HCT116 (cell line): Measurements from ENCODE around the gene SP3. TPM values are rescaled to one million over a fixed set of nuclear protein-coding genes. Genes with fewer than 3 reads are reported as not detected.

Experiments used
- ATAC-seq: fragments of 200-7000 bp; cut with Tn5 transposase; 2 replicates; pipeline ENCODE4 v1.9.1; 2020; ENCODE audit warnings: mild to moderate bottlenecking, moderate library complexity
- BruUV-seq: library from RNA; stranded (reverse); fragments of 400-500 nt; replicated peaks from 2 replicates; lab custom pipeline; 2021; lab: Mats Ljungman, UMichigan
- CTCF ChIA-PET: fragments of 300-600 bp; sonication (Branson Sonifier 250); formaldehyde crosslinking; loops from one replicate; lab custom pipeline; 2021; ENCODE audit warnings: antibody characterized with exemption; lab: Charles Lee
- POLR2A ChIA-PET: fragments of 300-600, 350-600 bp; sonication (Branson Sonifier 250); formaldehyde crosslinking; loops from one replicate; lab custom pipeline; 2021; ENCODE audit warnings: antibody characterized with exemption; lab: Charles Lee
- RAD21 ChIA-PET, 2 experiments: fragments of 300-600 bp; sonication (Branson Sonifier 250); formaldehyde crosslinking; loops; one replicate each; lab custom pipeline; 2023; ENCODE audit warnings: low total read pairs in 2 of 2; ENCODE audit not compliant: uncharacterized antibody in 2 of 2, unreplicated experiment in 2 of 2, low non-redundant PET in 1 of 2; lab: Charles Lee
- DNase-seq: peaks from one replicate; pipeline ENCODE4 v3.0.0-alpha.2; 2010; ENCODE audit warnings: low read depth, low spot score
- H2AFZ ChIP-seq: fragments of 200-600 bp; shearing (Covaris generic), sonication (generic); 2 replicates; pipeline ENCODE4 v1.6.1; 2017; ENCODE audit warnings: low read depth, mixed run types, mixed read lengths, antibody characterized with exemption, low read length; ENCODE audit not compliant: poor library complexity, severe bottlenecking
- H3K27ac ChIP-seq: 2 replicates; pipeline ENCODE4 v1.5.1; 2012; ENCODE audit warnings: low read depth, low read length
- H3K27me3 ChIP-seq: fragments of 200-600 bp; sonication (generic); 2 replicates; pipeline ENCODE4 v1.6.1; 2016; ENCODE audit warnings: mixed run types, low read length, mixed read lengths; ENCODE audit not compliant: insufficient read depth
- H3K36me3 ChIP-seq, 2 experiments: fragments of 200-500 bp in 1 of 2; fragments of 200-600 bp in 1 of 2; sonication (Bioruptor generic) in 1 of 2; sonication (generic) in 1 of 2; 2 replicates each; pipeline versions ENCODE4 v1.5.1 to v1.6.1; 2014 to 2016; ENCODE audit warnings: low read length in 2 of 2, inconsistent platforms in 1 of 2, mixed read lengths in 1 of 2, mixed run types in 1 of 2; ENCODE audit not compliant: insufficient read depth in 2 of 2, control insufficient read depth in 1 of 2
- H3K4me1 ChIP-seq, 2 experiments: fragments of 200-600 bp in 1 of 2; sonication (generic) in 1 of 2; 2 replicates each; pipeline versions ENCODE4 v1.5.1 to v1.6.1; 2012 to 2017; ENCODE audit warnings: low read length in 2 of 2, inconsistent platforms in 1 of 2, mild to moderate bottlenecking in 1 of 2, mixed read lengths in 1 of 2, mixed run types in 1 of 2, moderate library complexity in 1 of 2; ENCODE audit not compliant: insufficient read depth in 2 of 2, control insufficient read depth in 1 of 2
- H3K4me2 ChIP-seq: fragments of 200-600 bp; sonication (generic); 2 replicates; pipeline ENCODE4 v1.6.1; 2017; ENCODE audit warnings: mixed run types, low read length, mixed read lengths
- H3K4me3 ChIP-seq, 2 experiments: fragments of 200-600 bp in 1 of 2; sonication (generic) in 1 of 2; replicated peaks in 1 of 2; 2 replicates each; pipeline ENCODE4 v1.5.1; 2011 to 2016; ENCODE audit warnings: low read length in 2 of 2, control low read depth in 1 of 2, low read depth in 1 of 2, mild to moderate bottlenecking in 1 of 2, mixed read lengths in 1 of 2, mixed run types in 1 of 2
- H3K79me2 ChIP-seq: fragments of 200-600 bp; sonication (generic); 2 replicates; pipeline ENCODE4 v1.6.1; 2017; ENCODE audit warnings: mild to moderate bottlenecking, mixed run types, low read length, moderate library complexity, mixed read lengths; ENCODE audit not compliant: insufficient read depth
- H3K9ac ChIP-seq: fragments of 200-600 bp; sonication (generic); 2 replicates; pipeline ENCODE4 v1.6.1; 2016; ENCODE audit warnings: low read length, mixed read lengths
- H3K9me2 ChIP-seq: fragments of 200-600 bp; sonication (generic), shearing (Covaris generic); 2 replicates; pipeline ENCODE4 v1.6.1; 2017; ENCODE audit warnings: mixed run types, mild to moderate bottlenecking, moderate library complexity; ENCODE audit not compliant: insufficient read depth
- H3K9me3 ChIP-seq, 2 experiments: fragments of 200-500 bp in 1 of 2; fragments of 200-600 bp in 1 of 2; sonication (Bioruptor generic) in 1 of 2; sonication (generic) in 1 of 2; 2 replicates each; pipeline ENCODE4 v1.6.1; 2014 to 2017; ENCODE audit warnings: low read length in 2 of 2, mixed read lengths in 2 of 2, inconsistent platforms in 1 of 2, low read depth in 1 of 2, mild to moderate bottlenecking in 1 of 2, mixed run types in 1 of 2, moderate library complexity in 1 of 2; ENCODE audit not compliant: control insufficient read depth in 1 of 2, insufficient read depth in 1 of 2
- H4K20me1 ChIP-seq: fragments of 200-600 bp; sonication (generic), shearing (Covaris generic); 2 replicates; pipeline ENCODE4 v1.6.1; 2017; ENCODE audit warnings: mixed run types, mild to moderate bottlenecking, moderate library complexity; ENCODE audit not compliant: insufficient read depth
- CBX3 ChIP-seq: IDR thresholded peaks from 2 replicates; pipeline ENCODE4 v1.6.1; 2012; ENCODE audit warnings: low read depth
- CEBPB ChIP-seq: IDR thresholded peaks from 2 replicates; pipeline ENCODE4 v1.6.1; 2012; ENCODE audit warnings: low read depth
- EGR1 ChIP-seq: IDR thresholded peaks from 2 replicates; pipeline ENCODE4 v1.6.1; 2012; ENCODE audit warnings: low read depth
- POLR2A ChIP-seq: IDR thresholded peaks from 2 replicates; pipeline ENCODE4 v1.7.0; 2011; ENCODE audit warnings: borderline replicate concordance; ENCODE audit not compliant: insufficient read depth, insufficient read length; ENCODE audit errors: extremely low read depth
- SRF ChIP-seq: IDR thresholded peaks from 2 replicates; pipeline ENCODE4 v1.6.1; 2012; ENCODE audit warnings: low read depth
- TCF7L2 ChIP-seq: IDR thresholded peaks from 2 replicates; pipeline ENCODE4 v1.7.0; 2011; ENCODE audit warnings: borderline replicate concordance, inconsistent platforms; ENCODE audit not compliant: insufficient read depth, insufficient read length; ENCODE audit errors: extremely low read depth
- YY1 ChIP-seq: IDR thresholded peaks from 2 replicates; pipeline ENCODE4 v1.6.1; 2011; ENCODE audit warnings: low read length, low read depth, moderate library complexity, mild to moderate bottlenecking; ENCODE audit not compliant: insufficient replicate concordance; ENCODE audit errors: extremely low read depth
- ZFX ChIP-seq: fragments of 450-650 bp; IDR thresholded peaks from 2 replicates; pipeline ENCODE4 v1.6.1; 2017
- intact Hi-C: fragments of 100-400 bp; cut with micrococcal nuclease; formaldehyde crosslinking; loops from 2 replicates; pipeline ENCODE4 v1.10.0; 2022
- total RNA-seq: library from RNA; stranded (reverse); gene quantifications from one replicate; pipeline ENCODE4 v1.2.1, GENCODE V29; 2021; ENCODE audit not compliant: unreplicated experiment
- TF ChIP-seq, protein P1 (sequence below): IDR thresholded peaks from 2 replicates; pipeline ENCODE4 v1.6.1; 2011; ENCODE audit warnings: mild to moderate bottlenecking, low read length, moderate library complexity; ENCODE audit not compliant: insufficient replicate concordance; ENCODE audit errors: extremely low read depth
- TF ChIP-seq, protein P2 (sequence below): IDR thresholded peaks from 2 replicates; pipeline ENCODE4 v1.6.1; 2012

Gene SP3
- total RNA-seq, 1 experiment from 2014 or later, result 98.0 TPM

DNA sequence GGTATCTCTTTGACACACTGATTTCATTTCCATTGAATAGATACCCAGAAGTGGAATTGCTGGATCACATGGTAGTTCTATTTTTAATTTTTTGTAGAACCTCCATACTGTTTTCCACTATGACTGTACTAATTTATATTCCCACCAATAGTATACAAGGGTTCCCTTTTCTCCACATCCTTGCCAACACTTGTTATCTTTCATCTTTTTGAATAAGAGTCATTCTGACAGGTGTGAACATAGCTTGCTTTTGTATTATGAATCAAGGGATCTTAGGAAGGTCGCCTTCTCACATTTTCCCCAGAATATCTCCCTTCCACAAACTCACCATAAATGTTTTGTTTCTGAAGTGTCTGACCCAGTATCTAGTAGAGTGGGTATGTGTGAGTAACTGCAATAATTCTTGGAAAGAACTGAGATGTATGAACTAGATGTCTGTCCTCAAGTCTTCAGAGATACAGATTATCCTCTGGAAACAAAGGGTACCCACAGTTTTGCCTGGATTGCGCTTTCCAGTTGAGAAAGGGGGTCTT is 17.1 kb upstream of the SP3 start:
- TF ChIP-seq ZFX (no peak), TCF7L2 (no peak), CBX3 (no peak), POLR2A (no peak), YY1 (no peak), EGR1 (no peak), CEBPB (no peak), SRF (no peak)
- TF ChIP-seq, protein P1, sequence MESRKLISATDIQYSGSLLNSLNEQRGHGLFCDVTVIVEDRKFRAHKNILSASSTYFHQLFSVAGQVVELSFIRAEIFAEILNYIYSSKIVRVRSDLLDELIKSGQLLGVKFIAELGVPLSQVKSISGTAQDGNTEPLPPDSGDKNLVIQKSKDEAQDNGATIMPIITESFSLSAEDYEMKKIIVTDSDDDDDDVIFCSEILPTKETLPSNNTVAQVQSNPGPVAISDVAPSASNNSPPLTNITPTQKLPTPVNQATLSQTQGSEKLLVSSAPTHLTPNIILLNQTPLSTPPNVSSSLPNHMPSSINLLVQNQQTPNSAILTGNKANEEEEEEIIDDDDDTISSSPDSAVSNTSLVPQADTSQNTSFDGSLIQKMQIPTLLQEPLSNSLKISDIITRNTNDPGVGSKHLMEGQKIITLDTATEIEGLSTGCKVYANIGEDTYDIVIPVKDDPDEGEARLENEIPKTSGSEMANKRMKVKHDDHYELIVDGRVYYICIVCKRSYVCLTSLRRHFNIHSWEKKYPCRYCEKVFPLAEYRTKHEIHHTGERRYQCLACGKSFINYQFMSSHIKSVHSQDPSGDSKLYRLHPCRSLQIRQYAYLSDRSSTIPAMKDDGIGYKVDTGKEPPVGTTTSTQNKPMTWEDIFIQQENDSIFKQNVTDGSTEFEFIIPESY, result no peak
- TF ChIP-seq, protein P2, sequence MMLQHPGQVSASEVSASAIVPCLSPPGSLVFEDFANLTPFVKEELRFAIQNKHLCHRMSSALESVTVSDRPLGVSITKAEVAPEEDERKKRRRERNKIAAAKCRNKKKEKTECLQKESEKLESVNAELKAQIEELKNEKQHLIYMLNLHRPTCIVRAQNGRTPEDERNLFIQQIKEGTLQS, result no peak
- H2AFZ ChIP-seq, result no peak overlapping the region
- POLR2A ChIA-PET, result no interaction called here
- no peaks in the 10 kb centered on the region for H3K36me3 ChIP-seq
- CTCF ChIA-PET, result no interaction called here
- RAD21 ChIA-PET, result no interaction called here
- no peaks in the 10 kb centered on the region for H4K20me1 ChIP-seq
- BruUV-seq, result no TSS peak
- H3K9ac ChIP-seq, result no peak overlapping the region
- no peak for DNase-seq
- H3K4me3 ChIP-seq, result no peak overlapping the region
- no peak overlapping the region for H3K4me2 ChIP-seq
- no peak overlapping the region for H3K27ac ChIP-seq
- peaks cover 8% of the 10 kb centered on the region in 2 experiments; a peak in 3 of 4 replicates for H3K4me1 ChIP-seq
- no peaks in the 10 kb centered on the region for H3K9me2 ChIP-seq
- no peak for ATAC-seq
- H3K27me3 ChIP-seq, result no peaks in the 10 kb centered on the region
- intact Hi-C loops, result no loop called here
- H3K79me2 ChIP-seq, result no peaks in the 10 kb centered on the region
- no peaks in the 10 kb centered on the region for H3K9me3 ChIP-seq
